ENCODE data around the gene FAF1.

Gene FAF1

GRCh38 chr1:50968821-50969610, 8.9 kb upstream of the FAF1 start:
- peaks cover 3% of the 10 kb centered on the region for H3K9me3 Mint-ChIP-seq
- peaks cover 13% of the 10 kb centered on the region for H3K4me1 Mint-ChIP-seq
- peak; percentile 47 for DNase-seq
- no peak overlapping the region for H3K27ac Mint-ChIP-seq
- H3K36me3 Mint-ChIP-seq (ENCODE audit: low read depth): no peaks in the 10 kb centered on the region
- H3K27me3 Mint-ChIP-seq (ENCODE audit: low read depth, poor library complexity): peaks cover 96% of the 10 kb centered on the region
- peak overlapping the region; percentile 83 for H3K4me3 Mint-ChIP-seq
- no peak for TF ChIP-seq CTCF (IDR thresholded peaks at IDR 0.05)

DNA sequence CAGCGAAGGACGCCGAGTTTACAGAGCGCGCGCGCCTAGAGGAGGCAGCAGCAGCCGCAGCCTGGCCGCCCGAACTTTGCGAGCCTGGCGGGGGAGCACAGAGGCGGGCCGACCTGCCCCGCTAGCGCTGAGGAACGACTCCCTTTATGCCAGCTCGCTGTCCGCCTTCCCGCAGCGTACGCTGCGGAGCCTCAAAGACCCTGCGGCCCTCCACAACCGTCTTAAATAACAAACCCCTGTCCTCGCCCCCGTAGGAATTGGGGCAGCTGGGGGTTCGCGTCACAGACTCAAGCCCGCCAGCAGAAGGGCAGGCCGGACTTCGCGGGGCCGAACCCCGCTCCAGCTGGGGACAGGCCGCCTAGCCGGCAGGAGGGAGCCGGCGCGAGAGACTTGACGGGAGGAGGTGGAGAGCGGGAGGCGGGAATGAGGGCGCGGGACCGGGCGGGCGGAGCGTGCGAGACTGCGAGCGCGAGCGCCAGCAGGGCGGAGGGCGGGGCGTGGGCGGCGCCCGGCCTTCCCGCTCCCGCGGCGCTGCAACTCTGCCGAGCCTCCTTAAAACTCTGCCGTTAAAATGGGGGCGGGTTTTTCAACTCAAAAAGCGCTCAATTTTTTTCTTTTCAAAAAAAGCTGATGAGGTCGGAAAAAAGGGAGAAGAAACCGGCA, 8.2 kb upstream of the FAF1 start:
- H3K27ac Mint-ChIP-seq: no peak overlapping the region
- peaks cover 90% of the 10 kb centered on the region for H3K27me3 Mint-ChIP-seq (ENCODE audit: low read depth, poor library complexity)
- H3K4me1 Mint-ChIP-seq: peaks cover 13% of the 10 kb centered on the region
- peak overlapping the region; percentile 83 for H3K4me3 Mint-ChIP-seq
- no peaks in the 10 kb centered on the region for H3K36me3 Mint-ChIP-seq (ENCODE audit: low read depth)
- TF ChIP-seq CTCF (IDR thresholded peaks at IDR 0.05): peak; percentile 19
- DNase-seq: peak; percentile 85
- peaks cover 3% of the 10 kb centered on the region for H3K9me3 Mint-ChIP-seq

GRCh38 chr1:50967416-50968157, 7.5 kb upstream of the FAF1 start:
- H3K36me3 Mint-ChIP-seq (ENCODE audit: low read depth): no peaks in the 10 kb centered on the region
- peaks cover 13% of the 10 kb centered on the region for H3K4me1 Mint-ChIP-seq

GRCh38 chr1:50966991-50967390, 6.9 kb upstream of the FAF1 start:
- H3K36me3 Mint-ChIP-seq (ENCODE audit: low read depth): no peaks in the 10 kb centered on the region
- H3K27ac Mint-ChIP-seq: no peak overlapping the region
- peaks cover 3% of the 10 kb centered on the region for H3K9me3 Mint-ChIP-seq
- H3K27me3 Mint-ChIP-seq (ENCODE audit: low read depth, poor library complexity): peaks cover 78% of the 10 kb centered on the region
- no peak for DNase-seq
- H3K4me3 Mint-ChIP-seq: no peak overlapping the region
- no peak for TF ChIP-seq CTCF (IDR thresholded peaks at IDR 0.05)
- H3K4me1 Mint-ChIP-seq: peaks cover 13% of the 10 kb centered on the region

More at GRCh38 chr1:50967416-50968157, 7.5 kb upstream of the FAF1 start:
- peaks cover 83% of the 10 kb centered on the region for H3K27me3 Mint-ChIP-seq (ENCODE audit: low read depth, poor library complexity)
- H3K27ac Mint-ChIP-seq: no peak overlapping the region
- TF ChIP-seq CTCF (IDR thresholded peaks at IDR 0.05): no peak
- peaks cover 3% of the 10 kb centered on the region for H3K9me3 Mint-ChIP-seq
- no peak for DNase-seq
- H3K4me3 Mint-ChIP-seq: no peak overlapping the region

DNA sequence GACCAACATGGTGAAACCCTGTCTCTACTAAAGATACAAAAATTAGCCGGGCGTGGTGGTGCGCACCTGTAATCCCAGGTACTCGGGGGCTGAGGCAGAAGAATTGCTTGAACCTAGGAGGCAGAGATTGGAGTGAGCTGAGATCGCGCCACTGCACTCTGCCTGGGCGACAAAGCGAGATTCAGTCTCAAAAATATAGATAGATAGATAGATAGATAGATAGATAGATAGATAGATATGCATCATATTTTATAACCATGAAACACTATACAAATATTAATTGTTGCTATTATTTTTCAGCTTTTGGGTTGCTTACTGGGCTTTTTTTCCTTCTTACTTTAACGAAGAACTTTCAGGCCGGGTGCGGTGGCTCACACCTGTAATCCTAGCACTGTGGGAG, 4.8 kb upstream of the FAF1 start:
- H3K27me3 Mint-ChIP-seq (ENCODE audit: low read depth, poor library complexity): peaks cover 64% of the 10 kb centered on the region
- TF ChIP-seq CTCF (IDR thresholded peaks at IDR 0.05): no peak
- H3K9me3 Mint-ChIP-seq: no peaks in the 10 kb centered on the region
- H3K4me3 Mint-ChIP-seq: no peak overlapping the region
- peaks cover 10% of the 10 kb centered on the region for H3K4me1 Mint-ChIP-seq
- no peak for DNase-seq
- no peak overlapping the region for H3K27ac Mint-ChIP-seq
- no peaks in the 10 kb centered on the region for H3K36me3 Mint-ChIP-seq (ENCODE audit: low read depth)
